ENCODE results near the gene ENDOG.
A peak's percentile ranks its signal among the peaks of the same experiment; 100 is the strongest.
"Not testable (repeated sequence)": the region's sequence is repeated elsewhere in the genome, so short reads cannot be mapped to it uniquely, and the experiment has no call there.

The ENDOG gene

GRCh38 chr9:128828719-128829452 lies 10.6 kb downstream of the ENDOG start:
- no peak for DNase-seq (ENCODE audit: low read depth)

GRCh38 chr9:128829477-128830251 lies 11.4 kb downstream of the ENDOG start, which contains the start of gene SPOUT1:
Gene SPOUT1, minus strand, starts transcription at chr9:128829794. Its CDS starts 14 bp downstream, at chr9:128829780.
- peak; percentile 49 for DNase-seq (ENCODE audit: low read depth)

GRCh38 chr9:128833696-128834095 lies 15.4 kb downstream of the ENDOG start:
- DNase-seq (ENCODE audit: low read depth), result no peak

DNA sequence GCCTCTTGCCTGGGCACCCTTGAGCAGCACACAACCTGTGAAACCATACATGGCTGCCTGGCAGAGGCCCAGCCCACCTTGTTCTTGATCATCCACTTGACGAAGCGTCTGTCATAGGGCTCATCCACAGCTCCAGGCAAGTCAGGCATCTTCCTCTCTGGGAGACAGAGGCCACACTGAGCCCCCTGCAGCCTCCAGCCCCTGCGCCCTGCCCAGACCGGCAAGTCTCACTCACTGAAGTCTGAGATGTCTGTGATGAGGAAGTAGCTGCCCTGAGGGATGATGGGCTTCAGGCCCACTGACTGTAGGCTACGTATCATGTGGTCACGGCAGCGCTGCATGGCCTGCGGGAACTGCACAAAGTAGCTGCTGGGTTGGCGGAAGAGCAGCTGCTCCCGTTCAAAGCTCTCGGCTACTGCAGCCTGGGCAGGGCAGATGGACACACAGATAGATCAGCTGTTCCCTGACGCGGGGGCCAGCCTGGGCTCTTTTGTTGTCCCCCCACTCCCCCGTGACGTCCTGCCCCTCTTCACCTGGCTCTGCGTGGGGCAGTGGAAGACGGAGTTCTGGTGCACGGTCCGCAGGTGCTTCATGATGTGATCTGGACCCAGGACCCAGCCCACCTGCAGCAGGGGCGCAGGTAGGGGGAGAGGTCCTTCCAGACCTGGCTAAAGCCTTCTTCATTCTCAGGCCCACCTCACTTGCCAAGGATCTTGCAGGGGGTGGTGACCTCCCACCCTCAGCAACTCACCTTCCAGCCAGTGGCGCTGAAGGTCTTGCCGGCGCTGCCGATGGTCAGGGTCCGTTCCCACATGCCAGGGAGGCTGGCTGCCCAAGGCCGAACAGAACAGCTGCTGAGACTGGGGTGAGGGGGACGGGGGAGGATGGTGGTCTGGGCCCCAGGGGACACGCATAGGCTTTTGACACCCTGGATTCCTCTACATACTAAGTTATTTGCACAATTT lies 17.2 kb downstream of the ENDOG start:
- no peak for DNase-seq (ENCODE audit: low read depth)

DNA sequence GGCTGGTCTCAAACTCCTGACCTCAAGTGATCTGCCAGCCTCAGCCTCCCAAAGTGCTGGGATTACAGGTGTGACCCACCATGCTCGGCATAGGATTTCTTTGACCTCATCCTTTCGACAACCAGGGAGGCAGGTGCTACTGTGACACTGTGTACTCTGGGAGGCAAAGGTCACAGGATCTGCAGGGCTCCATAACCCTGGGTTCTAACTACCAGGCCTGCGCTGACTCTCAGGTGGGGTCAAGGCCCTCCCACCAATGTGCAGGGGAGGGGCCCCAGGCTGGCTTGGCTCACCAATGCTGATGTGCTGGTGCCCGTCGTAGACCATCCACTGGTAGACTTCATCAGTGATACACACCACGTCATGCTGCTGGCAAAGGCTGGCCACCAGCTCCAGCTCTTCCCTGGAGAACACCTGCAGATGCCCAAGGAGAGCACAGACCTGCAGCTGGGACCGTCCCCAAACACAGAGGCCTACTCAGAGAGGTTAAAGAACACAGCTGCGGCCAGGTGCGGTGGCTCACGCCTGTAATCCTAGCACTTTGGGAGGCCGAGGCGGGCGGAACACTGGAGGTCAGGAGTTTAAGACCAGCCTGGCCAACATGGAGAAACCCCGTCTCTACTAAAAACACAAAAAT lies 18.3 kb downstream of the ENDOG start:
- no peak for DNase-seq (ENCODE audit: low read depth)

DNA sequence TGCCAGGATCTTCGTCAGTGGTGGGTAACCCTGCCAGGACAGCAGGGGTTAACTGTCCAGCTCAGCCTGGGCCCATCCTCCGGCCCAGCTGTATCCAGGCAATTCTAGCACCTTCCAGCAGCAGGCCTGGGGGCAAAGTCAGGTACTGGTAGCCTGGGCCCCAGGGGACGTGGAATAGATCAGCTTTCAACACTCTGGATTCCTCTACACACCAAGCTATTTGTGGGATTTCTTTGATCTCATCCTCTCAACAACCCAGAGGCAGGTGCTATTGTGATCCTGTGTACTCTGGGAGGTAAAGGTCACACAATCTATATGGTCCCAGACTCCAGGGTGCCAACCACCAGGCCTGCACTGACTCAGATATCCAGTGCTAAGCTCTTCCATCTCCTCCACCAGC lies 20.0 kb downstream of the ENDOG start:
- no peak for DNase-seq (ENCODE audit: low read depth)

DNA sequence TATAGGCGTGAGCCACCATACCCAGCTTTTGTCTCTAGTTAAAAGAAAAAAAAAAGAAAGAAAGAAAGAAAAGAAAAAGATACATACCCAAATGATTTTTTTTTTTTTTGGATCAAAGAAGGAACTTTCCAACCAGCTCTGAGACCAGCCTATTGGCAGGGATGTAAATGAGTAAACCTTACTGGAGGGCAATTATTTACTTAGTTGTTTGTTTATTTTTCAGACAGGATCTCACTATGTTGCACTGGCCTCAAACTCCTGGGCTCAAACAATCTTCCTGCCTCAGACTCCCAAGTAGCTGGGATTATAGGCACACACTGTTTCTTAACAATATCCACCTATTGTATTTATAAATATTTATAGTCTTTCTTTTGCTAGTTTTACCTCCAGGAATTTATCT lies 22.2 kb downstream of the ENDOG start:
- DNase-seq (ENCODE audit: low read depth), result no peak

GRCh38 chr9:128841694-128842492 lies 23.6 kb downstream of the ENDOG start:
- DNase-seq (ENCODE audit: low read depth), result no peak

GRCh38 chr9:128843171-128843570 lies 24.9 kb downstream of the ENDOG start:
- not testable (repeated sequence) for DNase-seq (ENCODE audit: low read depth)

DNA sequence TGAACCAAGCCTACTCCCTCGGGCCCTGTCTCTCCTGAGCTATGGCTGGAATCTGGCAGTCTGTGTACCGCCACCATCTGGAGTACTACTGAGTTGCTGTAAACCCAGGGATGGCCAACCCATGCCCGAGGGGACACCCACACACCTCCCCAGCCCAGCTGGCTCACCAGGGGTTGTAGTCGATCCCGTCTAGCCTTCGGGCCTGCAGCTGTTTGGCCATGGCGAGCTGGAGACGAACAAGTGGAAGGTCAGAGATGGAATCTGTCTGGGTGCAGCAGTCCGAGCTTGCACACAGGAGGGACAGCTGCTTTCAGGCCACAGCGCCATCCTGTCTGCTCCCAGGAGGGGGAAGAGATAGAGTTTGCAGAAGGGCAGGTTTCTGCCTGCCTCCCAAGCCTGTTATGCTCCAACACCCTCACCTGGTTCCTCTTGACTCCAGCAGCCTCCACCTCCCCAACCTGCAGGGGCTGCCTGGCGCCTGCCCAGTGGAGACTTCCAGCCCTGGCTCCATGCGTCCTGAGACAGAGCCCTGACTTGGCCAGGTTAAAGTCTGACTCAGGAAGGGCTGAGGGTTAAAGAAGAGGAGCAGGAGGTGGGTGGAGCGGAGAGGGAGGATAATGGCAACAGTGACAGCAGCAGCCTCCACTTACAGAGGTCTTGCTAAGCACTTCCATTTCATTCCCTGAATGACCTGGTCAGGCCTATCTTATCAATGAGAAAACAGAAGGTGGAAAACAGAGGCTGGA lies 27.1 kb downstream of the ENDOG start:
- DNase-seq (ENCODE audit: low read depth), result no peak

DNA sequence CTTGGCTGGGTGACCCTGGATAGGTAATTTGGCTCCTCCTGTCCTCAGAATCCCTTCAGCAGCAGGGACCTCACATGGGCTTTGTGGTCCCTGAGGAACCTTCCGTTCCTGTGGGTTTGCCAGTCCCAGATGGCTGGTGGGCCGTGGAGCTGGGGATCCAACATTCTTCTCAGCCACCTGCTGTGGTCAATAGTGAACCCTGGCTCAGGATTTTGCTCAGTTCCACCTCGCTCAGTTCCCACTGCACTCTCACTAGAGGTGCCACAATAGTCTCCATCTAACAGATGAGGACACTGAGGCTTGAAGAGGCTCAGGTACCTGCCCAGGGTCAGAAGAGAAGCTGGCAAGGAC lies 28.4 kb downstream of the ENDOG start:
- DNase-seq (ENCODE audit: low read depth), result no peak

DNA sequence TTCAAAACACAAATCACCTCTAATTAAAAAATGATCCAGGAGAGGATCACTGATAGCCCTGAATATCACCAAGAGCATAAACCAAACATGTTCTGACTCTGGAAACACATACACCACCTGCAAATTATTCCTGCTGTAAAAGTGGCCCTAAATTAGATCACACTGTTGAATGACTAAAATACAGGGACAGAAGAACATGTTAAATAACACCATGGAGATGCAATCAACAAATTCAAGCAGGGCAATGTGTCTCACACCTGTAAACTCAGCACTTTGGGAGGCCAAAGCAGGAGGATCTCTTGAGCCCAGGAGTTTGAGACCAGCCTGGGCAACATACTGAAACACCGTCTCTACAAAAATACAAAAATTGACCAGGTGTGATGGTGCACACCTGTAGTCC lies 29.5 kb downstream of the ENDOG start:
- no peak for DNase-seq (ENCODE audit: low read depth)

- DNase-seq (ENCODE audit: low read depth), result not testable (repeated sequence)
Measured at GRCh38 chr9:128851024-128851423, 32.7 kb downstream of the ENDOG start.

- DNase-seq (ENCODE audit: low read depth), result not testable (repeated sequence)
Measured at GRCh38 chr9:128851779-128852600, 33.7 kb downstream of the ENDOG start.

DNA sequence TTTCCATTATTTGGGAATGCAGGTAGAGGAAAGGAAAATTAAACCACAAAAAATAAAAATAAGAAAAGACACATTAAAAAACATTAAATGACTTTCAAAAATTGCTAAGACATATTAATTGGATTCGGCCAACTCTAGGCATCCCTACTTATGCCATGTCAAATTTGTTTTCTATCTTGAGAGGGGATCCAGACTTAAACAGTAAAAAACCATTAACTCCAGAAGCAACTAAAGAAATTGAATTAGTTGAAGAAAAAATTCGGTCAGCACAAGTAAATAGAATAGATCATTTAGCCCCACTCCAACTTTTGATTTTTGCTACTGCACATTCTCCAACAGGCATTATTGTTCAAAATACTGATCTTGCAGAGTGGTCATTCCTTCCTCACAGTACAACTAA lies 34.3 kb downstream of the ENDOG start:
- not testable (repeated sequence) for DNase-seq (ENCODE audit: low read depth)

GRCh38 chr9:128854454-128854853 lies 36.2 kb downstream of the ENDOG start:
- DNase-seq (ENCODE audit: low read depth), result not testable (repeated sequence)

- not testable (repeated sequence) for DNase-seq (ENCODE audit: low read depth)
Measured at GRCh38 chr9:128858476-128858875, 40.2 kb downstream of the ENDOG start.

DNA sequence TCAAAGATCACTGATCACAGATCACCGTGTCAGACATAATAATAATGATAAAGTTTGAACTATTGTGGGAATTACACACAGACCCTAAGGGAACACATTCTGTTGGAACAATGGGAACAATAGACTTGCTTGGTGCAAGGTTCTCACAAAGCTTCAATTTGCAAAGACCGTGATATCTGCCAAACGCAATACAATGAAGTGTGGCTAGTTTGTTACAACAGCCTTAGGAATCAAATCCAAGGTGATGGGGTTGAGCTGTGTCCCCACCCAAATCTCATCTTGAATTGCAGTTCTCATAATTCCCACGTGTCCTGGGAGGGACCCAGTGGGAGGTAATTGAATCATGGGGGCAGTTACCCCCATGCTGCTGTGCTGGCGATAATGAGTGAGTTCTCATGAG lies 42.6 kb downstream of the ENDOG start:
- DNase-seq (ENCODE audit: low read depth), result no peak

DNA sequence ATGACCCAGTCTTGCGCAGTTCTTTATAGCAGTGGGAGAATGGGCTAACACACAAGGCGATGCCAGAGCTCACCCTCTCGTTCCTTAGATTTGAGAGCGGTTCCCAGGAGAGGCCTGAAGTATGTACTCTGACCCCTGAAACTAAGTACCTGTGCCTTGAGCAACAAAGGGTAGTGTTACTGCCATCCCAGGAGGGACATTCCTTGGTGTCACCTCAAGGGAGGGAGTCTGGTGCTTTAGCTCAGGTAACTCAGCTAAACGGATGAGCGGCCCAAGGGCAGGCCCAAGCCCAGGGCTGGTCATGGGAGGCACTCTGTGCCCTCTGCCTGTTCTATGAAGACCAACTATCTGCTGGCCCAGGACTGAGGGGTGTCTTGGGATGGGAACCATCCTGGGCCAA lies 43.2 kb downstream of the ENDOG start:
- no peak for DNase-seq (ENCODE audit: low read depth)

All from GM04503 (cell line).